Body of pancreas (tissue), 4 donors: ENCODE measurements around the gene CAMTA1. TPM values are rescaled to one million over a fixed set of nuclear protein-coding genes. Genes with fewer than 3 reads are reported as not detected.

ENCODE experiments used
- ATAC-seq: fragments of 150-250 bp; one replicate; pipeline ENCODE4 v1.9.1; 2016
- DNase-seq, 4 donors: peaks; one replicate each; pipeline ENCODE4 v3.0.0-alpha.2; 2019
- H3K27ac ChIP-seq, 4 donors: fragments of 200-600 bp; sonication (generic); 1 replicate in 3 of 4; 2 replicates in 1 of 4; pipeline versions ENCODE4 v1.5.1 to v1.6.1; 2016 to 2019; ENCODE audit warnings: mild to moderate bottlenecking in 1 of 4, mixed read lengths in 1 of 4, moderate library complexity in 1 of 4
- H3K27me3 ChIP-seq, 2 donors: fragments of 200-600 bp; sonication (generic); one replicate each; pipeline ENCODE4 v1.6.0; 2016; ENCODE audit warnings: mild to moderate bottlenecking in 1 of 2
- H3K36me3 ChIP-seq, 2 donors: fragments of 200-600 bp; sonication (generic); replicated peaks in 1 of 2; 2 replicates each; pipeline ENCODE4 v1.5.1; 2016; ENCODE audit warnings: low read depth in 2 of 2; ENCODE audit not compliant: insufficient read depth in 1 of 2
- H3K4me1 ChIP-seq: fragments of 200-600 bp; sonication (generic); one replicate; pipeline ENCODE4 v1.6.0; 2016
- H3K4me3 ChIP-seq, 2 donors: fragments of 200-600 bp; sonication (generic); 1 replicate in 1 of 2; 2 replicates in 1 of 2; pipeline ENCODE4 v1.5.1; 2016 to 2019
- H3K9me3 ChIP-seq, 3 donors: fragments of 200-600 bp; sonication (generic); 1 replicate in 2 of 3; 2 replicates in 1 of 3; pipeline ENCODE4 v1.5.1; 2016
- POLR2A ChIP-seq, 3 donors: fragments of 450-650 bp; IDR thresholded peaks; one replicate each; pipeline ENCODE4 v1.6.1; 2016; ENCODE audit warnings: antibody characterized with exemption in 3 of 3, mild to moderate bottlenecking in 2 of 3
- WGBS, 2 donors: methylation state at CpG; one replicate each; pipeline ENCODE4 v1.1.5; 2017; 5-methylcytosine and 5-hydroxymethylcytosine counted together
- intact Hi-C: fragments of 100-400 bp; cut with DNase I; formaldehyde crosslinking; loops from one replicate; pipeline ENCODE4 v1.15.1; 2023
- total RNA-seq, 2 donors: library from RNA; depleted of rRNA; stranded (reverse); fragments of >200 nt; gene quantifications; one replicate each; pipeline ENCODE4 v1.1.0, GENCODE V29; 2016
- TF ChIP-seq, protein P1 (sequence below), 7 experiments: fragments of 450-650 bp in 4 of 7; fragments of 200-600 bp in 3 of 7; sonication (generic) in 3 of 7; IDR thresholded peaks; one replicate each; pipeline ENCODE4 v1.5.1; 2016 to 2019; ENCODE audit warnings: antibody characterized with exemption in 7 of 7

CAMTA1 gene
- total RNA-seq, 2 donors from 2014 or later = 36.3 to 59.7 TPM

GRCh38 chr1:7733276-7733675 is 948.0 kb downstream of the CAMTA1 start:
- H3K9me3 ChIP-seq = no peaks in the 10 kb centered on the region
- DNase-seq (no peak), ATAC-seq (no peak)
- TF ChIP-seq, protein P1, sequence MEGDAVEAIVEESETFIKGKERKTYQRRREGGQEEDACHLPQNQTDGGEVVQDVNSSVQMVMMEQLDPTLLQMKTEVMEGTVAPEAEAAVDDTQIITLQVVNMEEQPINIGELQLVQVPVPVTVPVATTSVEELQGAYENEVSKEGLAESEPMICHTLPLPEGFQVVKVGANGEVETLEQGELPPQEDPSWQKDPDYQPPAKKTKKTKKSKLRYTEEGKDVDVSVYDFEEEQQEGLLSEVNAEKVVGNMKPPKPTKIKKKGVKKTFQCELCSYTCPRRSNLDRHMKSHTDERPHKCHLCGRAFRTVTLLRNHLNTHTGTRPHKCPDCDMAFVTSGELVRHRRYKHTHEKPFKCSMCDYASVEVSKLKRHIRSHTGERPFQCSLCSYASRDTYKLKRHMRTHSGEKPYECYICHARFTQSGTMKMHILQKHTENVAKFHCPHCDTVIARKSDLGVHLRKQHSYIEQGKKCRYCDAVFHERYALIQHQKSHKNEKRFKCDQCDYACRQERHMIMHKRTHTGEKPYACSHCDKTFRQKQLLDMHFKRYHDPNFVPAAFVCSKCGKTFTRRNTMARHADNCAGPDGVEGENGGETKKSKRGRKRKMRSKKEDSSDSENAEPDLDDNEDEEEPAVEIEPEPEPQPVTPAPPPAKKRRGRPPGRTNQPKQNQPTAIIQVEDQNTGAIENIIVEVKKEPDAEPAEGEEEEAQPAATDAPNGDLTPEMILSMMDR (IDR thresholded peaks at IDR 0.05) = no peak
- no peak for TF ChIP-seq POLR2A (IDR thresholded peaks at IDR 0.05)
- no peaks in the 10 kb centered on the region for H3K36me3 ChIP-seq
- 55 to 81% methylated on average over 2 of the region's 2 CpGs for WGBS, 2 donors
- no peak overlapping the region for H3K27ac ChIP-seq
- intact Hi-C loops = no loop called here
- H3K4me3 ChIP-seq = no peak overlapping the region
- no peaks in the 10 kb centered on the region for H3K27me3 ChIP-seq
- no peaks in the 10 kb centered on the region for H3K4me1 ChIP-seq

- intact Hi-C loops = no loop called here
- no peaks in the 10 kb centered on the region for H3K36me3 ChIP-seq
- no peaks in the 10 kb centered on the region for H3K4me1 ChIP-seq
- H3K27me3 ChIP-seq = no peaks in the 10 kb centered on the region
- no peaks in the 10 kb centered on the region for H3K9me3 ChIP-seq
- ATAC-seq (no peak), DNase-seq (no peak)
- H3K4me3 ChIP-seq = no peak overlapping the region
- 82 to 86% methylated on average over 5 to 6 of the region's 6 CpGs for WGBS, 2 donors
- no peak for TF ChIP-seq POLR2A (IDR thresholded peaks at IDR 0.05)
- H3K27ac ChIP-seq = no peak overlapping the region
These were observed 952.8 kb downstream of the CAMTA1 start for GRCh38 chr1:7738044-7738443.

- no peak for ATAC-seq
- Histone ChIP-seq H3K4me1 (no peaks in the 10 kb centered on the region), H3K36me3 (no peaks in the 10 kb centered on the region), H3K9me3 (no peaks in the 10 kb centered on the region), H3K4me3 (no peak overlapping the region), H3K27ac (no peak overlapping the region), H3K27me3 (no peaks in the 10 kb centered on the region)
- intact Hi-C loops = no loop called here
- DNase-seq = no peak
- 86 to 88% methylated on average over 6 of the region's 6 CpGs for WGBS, 2 donors
- TF ChIP-seq, protein P1 (IDR thresholded peaks at IDR 0.05) = no peak
- no peak for TF ChIP-seq POLR2A (IDR thresholded peaks at IDR 0.05)
These were observed 958.1 kb downstream of the CAMTA1 start for GRCh38 chr1:7743346-7743745.

- H3K27ac ChIP-seq = no peak overlapping the region
- DNase-seq (no peak), ATAC-seq (no peak)
- no peaks in the 10 kb centered on the region for H3K36me3 ChIP-seq
- H3K4me1 ChIP-seq = no peaks in the 10 kb centered on the region
- TF ChIP-seq POLR2A (IDR thresholded peaks at IDR 0.05) = no peak
- TF ChIP-seq, protein P1 (IDR thresholded peaks at IDR 0.05) = no peak
- intact Hi-C loops = no loop called here
- H3K9me3 ChIP-seq = no peaks in the 10 kb centered on the region
- 83 to 85% methylated on average over 9 of the region's 9 CpGs for WGBS, 2 donors
- H3K27me3 ChIP-seq = no peaks in the 10 kb centered on the region
- H3K4me3 ChIP-seq = no peak overlapping the region
These were observed 959.6 kb downstream of the CAMTA1 start for GRCh38 chr1:7744882-7745281.

- Histone ChIP-seq H3K27ac (no peak overlapping the region), H3K4me3 (no peak overlapping the region), H3K4me1 (no peaks in the 10 kb centered on the region), H3K9me3 (no peaks in the 10 kb centered on the region), H3K27me3 (no peaks in the 10 kb centered on the region), H3K36me3 (no peaks in the 10 kb centered on the region)
- DNase-seq (peak in 2 of 4 donors; percentile 22 to 29), ATAC-seq (peak; percentile 50)
- intact Hi-C loops = no loop called here
- TF ChIP-seq POLR2A (IDR thresholded peaks at IDR 0.05) = no peak
- TF ChIP-seq, protein P1 (IDR thresholded peaks at IDR 0.05) = no peak
- WGBS, 2 donors = 63 to 69% methylated on average over 10 of the region's 10 CpGs
These were observed 960.5 kb downstream of the CAMTA1 start for GRCh38 chr1:7745783-7746182.
